ENCODE data around the gene FAM168A.

The FAM168A gene

GRCh38 chr11:73597336-73597955 is 466 bp downstream of the FAM168A start:
- Histone ChIP-seq H3K4me2 (ENCODE audit: low read depth, low read length) (peak overlapping the region; percentile 87), H4K20me1 (ENCODE audit: insufficient read depth, low read length) (no peaks in the 10 kb centered on the region), H3K4me1 (ENCODE audit: low read length) (peaks cover 11% of the 10 kb centered on the region), H2AFZ (ENCODE audit: low read length) (peak overlapping the region; percentile 77), H3F3A (ENCODE audit: insufficient read depth, low read length) (no peaks in the 10 kb centered on the region), H3K9me3 (replicated peaks; ENCODE audit: insufficient read depth, low read length) (no peaks in the 10 kb centered on the region), H3K79me2 (ENCODE audit: low read length) (0 out of 2 replicates have a peak, but pooled peaks cover 10% of the 10 kb centered on the region), H3K9ac (ENCODE audit: low read length) (peak overlapping the region; percentile 70; the same call in 1 of the 2 replicates), H3K27ac (ENCODE audit: low read length) (no peak overlapping the region), H3K4me3 (ENCODE audit: low read length) (peak overlapping the region; percentile 70), H3K9me2 (replicated peaks; ENCODE audit: insufficient read depth, low read length) (no peaks in the 10 kb centered on the region), H3K36me3 (replicated peaks; ENCODE audit: insufficient read depth, low read length) (no peaks in the 10 kb centered on the region), H3K27me3 (replicated peaks; ENCODE audit: insufficient read depth, low read length) (no peaks in the 10 kb centered on the region)
- DNase-seq, result no peak
- TF ChIP-seq CTCF (IDR thresholded peaks at IDR 0.05; ENCODE audit: low read length) (no peak), EZH2phosphoT487 (IDR thresholded peaks at IDR 0.05; ENCODE audit: low read length) (no peak), EZH2 (optimal IDR thresholded peaks at IDR 0.05; ENCODE audit: low read depth, low read length) (no peak)

GRCh38 chr11:73596547-73596946 is 1.4 kb downstream of the FAM168A start:
- Histone ChIP-seq H3F3A (ENCODE audit: insufficient read depth, low read length) (no peaks in the 10 kb centered on the region), H3K9me2 (replicated peaks; ENCODE audit: insufficient read depth, low read length) (no peaks in the 10 kb centered on the region), H3K27me3 (replicated peaks; ENCODE audit: insufficient read depth, low read length) (no peaks in the 10 kb centered on the region), H2AFZ (ENCODE audit: low read length) (no peak overlapping the region), H3K9me3 (replicated peaks; ENCODE audit: insufficient read depth, low read length) (no peaks in the 10 kb centered on the region), H3K9ac (ENCODE audit: low read length) (no peak overlapping the region), H3K79me2 (ENCODE audit: low read length) (0 out of 2 replicates have a peak, but pooled peaks cover 10% of the 10 kb centered on the region), H3K36me3 (replicated peaks; ENCODE audit: insufficient read depth, low read length) (no peaks in the 10 kb centered on the region), H4K20me1 (ENCODE audit: insufficient read depth, low read length) (no peaks in the 10 kb centered on the region), H3K27ac (ENCODE audit: low read length) (no peak overlapping the region), H3K4me3 (ENCODE audit: low read length) (no peak overlapping the region), H3K4me2 (ENCODE audit: low read depth, low read length) (no peak overlapping the region), H3K4me1 (ENCODE audit: low read length) (peaks cover 20% of the 10 kb centered on the region)
- no peak for DNase-seq
- TF ChIP-seq CTCF (IDR thresholded peaks at IDR 0.05; ENCODE audit: low read length) (no peak), EZH2phosphoT487 (IDR thresholded peaks at IDR 0.05; ENCODE audit: low read length) (no peak), EZH2 (optimal IDR thresholded peaks at IDR 0.05; ENCODE audit: low read depth, low read length) (no peak)

DNA sequence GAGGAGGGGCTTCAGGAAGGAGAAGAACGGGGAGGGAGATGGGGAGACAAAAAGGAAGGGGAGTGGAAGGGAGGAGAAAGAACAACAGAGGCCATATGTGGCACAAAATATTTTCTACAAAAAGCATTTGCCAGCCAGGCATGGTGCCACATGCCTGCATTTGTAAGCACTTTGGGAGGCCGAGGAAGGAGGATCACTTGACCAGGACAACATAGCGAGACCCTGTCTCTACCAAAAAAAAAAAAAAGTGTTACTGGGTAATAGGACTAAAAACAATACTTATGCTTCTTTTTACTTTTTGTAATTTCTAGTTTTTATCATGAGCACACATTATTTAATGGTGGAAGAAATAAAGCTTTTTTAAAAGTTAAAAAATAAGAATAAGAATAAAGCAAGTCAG is 5.3 kb downstream of the FAM168A start:
- Histone ChIP-seq H3K4me2 (ENCODE audit: low read depth, low read length) (no peak overlapping the region), H3K4me1 (ENCODE audit: low read length) (peaks cover 17% of the 10 kb centered on the region), H4K20me1 (ENCODE audit: insufficient read depth, low read length) (no peaks in the 10 kb centered on the region)

More for the DNA sequence above, 5.3 kb downstream of the FAM168A start:
- no peak for DNase-seq
- Histone ChIP-seq H3K4me3 (ENCODE audit: low read length) (no peak overlapping the region), H2AFZ (ENCODE audit: low read length) (no peak overlapping the region), H3K9me2 (replicated peaks; ENCODE audit: insufficient read depth, low read length) (no peaks in the 10 kb centered on the region), H3K9ac (ENCODE audit: low read length) (no peak overlapping the region), H3K9me3 (replicated peaks; ENCODE audit: insufficient read depth, low read length) (no peaks in the 10 kb centered on the region), H3K27me3 (replicated peaks; ENCODE audit: insufficient read depth, low read length) (no peaks in the 10 kb centered on the region), H3F3A (ENCODE audit: insufficient read depth, low read length) (no peaks in the 10 kb centered on the region), H3K36me3 (replicated peaks; ENCODE audit: insufficient read depth, low read length) (no peaks in the 10 kb centered on the region), H3K79me2 (ENCODE audit: low read length) (0 out of 2 replicates have a peak, but pooled peaks cover 12% of the 10 kb centered on the region), H3K27ac (ENCODE audit: low read length) (no peak overlapping the region)
- TF ChIP-seq EZH2phosphoT487 (IDR thresholded peaks at IDR 0.05; ENCODE audit: low read length), result no peak
- no peak for TF ChIP-seq CTCF (IDR thresholded peaks at IDR 0.05; ENCODE audit: low read length)
- no peak for TF ChIP-seq EZH2 (optimal IDR thresholded peaks at IDR 0.05; ENCODE audit: low read depth, low read length)
